Natural killer cell (primary cell): Measurements from ENCODE around the gene SMIM26. TPM values are rescaled to one million over a fixed set of nuclear protein-coding genes. Genes with fewer than 3 reads are reported as not detected.

Source experiments
- ATAC-seq, 3 donors: fragments of 150-1000 bp in 2 of 3; fragments of 200-7000 bp in 1 of 3; cut with Tn5 transposase; 1 replicate in 1 of 3; 2 replicates in 2 of 3; pipeline ENCODE4 v1.10.0; 2021; ENCODE audit warnings: mild to moderate bottlenecking in 2 of 3, moderate library complexity in 2 of 3
- DNase-seq, 2 donors: peaks; one replicate each; pipeline versions ENCODE4 v3.0.0 to v3.0.0-alpha.2; 2013 to 2021; ENCODE audit warnings: mixed read lengths in 1 of 2
- H3K27ac ChIP-seq: one replicate; pipeline ENCODE4 v1.5.1; 2013; ENCODE audit warnings: mild to moderate bottlenecking, low read length
- H3K27me3 ChIP-seq: one replicate; pipeline ENCODE4 v1.6.1; 2013; ENCODE audit warnings: low read length; ENCODE audit not compliant: control insufficient read depth, insufficient read depth
- H3K36me3 ChIP-seq: one replicate; pipeline ENCODE4 v1.6.1; 2013; ENCODE audit warnings: low read length; ENCODE audit not compliant: control insufficient read depth, insufficient read depth
- H3K4me1 ChIP-seq: one replicate; pipeline ENCODE4 v1.6.1; 2013; ENCODE audit warnings: low read length; ENCODE audit not compliant: control insufficient read depth, insufficient read depth
- H3K4me3 ChIP-seq: one replicate; pipeline ENCODE4 v1.5.1; 2013; ENCODE audit warnings: low read length
- H3K9me3 ChIP-seq: one replicate; pipeline ENCODE4 v1.6.1; 2013; ENCODE audit warnings: low read length; ENCODE audit not compliant: control insufficient read depth, insufficient read depth
- H3K27ac Mint-ChIP-seq, 2 donors: one replicate each; pipeline ENCODE4 v1.8.0; 2022; ENCODE audit warnings: mild to moderate bottlenecking in 2 of 2, mixed read lengths in 2 of 2, moderate library complexity in 1 of 2
- H3K27me3 Mint-ChIP-seq, 2 donors: one replicate each; pipeline ENCODE4 v1.8.0; 2022; ENCODE audit warnings: low read depth in 2 of 2, mixed read lengths in 2 of 2
- H3K36me3 Mint-ChIP-seq: one replicate; pipeline ENCODE4 v1.8.0; 2022; ENCODE audit warnings: mixed read lengths
- H3K4me1 Mint-ChIP-seq, 2 donors: one replicate each; pipeline ENCODE4 v1.8.0; 2022; ENCODE audit warnings: mixed read lengths in 2 of 2
- H3K4me3 Mint-ChIP-seq: one replicate; pipeline ENCODE4 v1.8.0; 2022; ENCODE audit warnings: mild to moderate bottlenecking, moderate library complexity, mixed read lengths
- H3K9me3 Mint-ChIP-seq, 2 donors: one replicate each; pipeline ENCODE4 v1.8.0; 2022; ENCODE audit warnings: mixed read lengths in 2 of 2
- CTCF ChIP-seq: fragments of 200-600 bp; IDR thresholded peaks from one replicate; pipeline ENCODE4 v1.8.0; 2022; ENCODE audit warnings: antibody characterized with exemption
- WGBS: methylation state at CpG from one replicate; pipeline ENCODE4 v1.1.7; 2013; ENCODE audit warnings: missing lambda C conversion rate; ENCODE audit not compliant: insufficient coverage; 5-methylcytosine and 5-hydroxymethylcytosine counted together
- intact Hi-C: fragments of 100-400 bp; cut with micrococcal nuclease; formaldehyde crosslinking; loops from one replicate; pipeline ENCODE4 v1.14.2; 2022
- total RNA-seq, 4 donors: library from RNA; stranded (reverse); fragments of 120-200 nt in 1 of 4; gene quantifications; one replicate each; pipeline versions ENCODE4 v1.2.3 to v1.2.4, GENCODE V29; 2013 to 2022

Gene SMIM26
- total RNA-seq, 3 donors from 2014 or later (not counting 1 experiment from before 2014, with no cell fraction given): 38.6 to 48.8 (median 40.5) TPM

GRCh38 chr20:18614244-18614643 is 47.0 kb downstream of the SMIM26 start:
- no peaks in the 10 kb centered on the region for H3K4me1 ChIP-seq
- WGBS: 97% methylated on average over 5 of the region's 5 CpGs
- Mint-ChIP-seq H3K4me3 (no peak overlapping the region), H3K9me3 (no peaks in the 10 kb centered on the region), H3K27ac (no peak overlapping the region), H3K36me3 (no peaks in the 10 kb centered on the region), H3K4me1 (peaks cover 0 to 5% of the 10 kb centered on the region in 2 donors), H3K27me3 (no peaks in the 10 kb centered on the region)
- H3K9me3 ChIP-seq: no peaks in the 10 kb centered on the region
- ATAC-seq (no peak), DNase-seq (no peak)
- no peak overlapping the region for H3K27ac ChIP-seq
- no peak overlapping the region for H3K4me3 ChIP-seq
- no peaks in the 10 kb centered on the region for H3K27me3 ChIP-seq
- H3K36me3 ChIP-seq: peaks cover 4% of the 10 kb centered on the region
- intact Hi-C loops: no loop called here
- TF ChIP-seq CTCF: no peak

- DNase-seq (no peak), ATAC-seq (no peak)
- H3K4me3 ChIP-seq: no peak overlapping the region
- no peaks in the 10 kb centered on the region for H3K36me3 Mint-ChIP-seq
- no peaks in the 10 kb centered on the region for H3K9me3 Mint-ChIP-seq
- intact Hi-C loops: no loop called here
- peaks cover 4% of the 10 kb centered on the region for H3K36me3 ChIP-seq
- H3K4me3 Mint-ChIP-seq: no peak overlapping the region
- no peaks in the 10 kb centered on the region for H3K9me3 ChIP-seq
- no peaks in the 10 kb centered on the region for H3K27me3 Mint-ChIP-seq
- peak overlapping the region in 1 of 2 donors; percentile 21 for H3K27ac Mint-ChIP-seq
- no peak overlapping the region for H3K27ac ChIP-seq
- TF ChIP-seq CTCF: no peak
- peaks cover 0 to 5% of the 10 kb centered on the region in 2 donors for H3K4me1 Mint-ChIP-seq
- 82% methylated on average over 5 of the region's 5 CpGs for WGBS
- no peaks in the 10 kb centered on the region for H3K27me3 ChIP-seq
- no peaks in the 10 kb centered on the region for H3K4me1 ChIP-seq
These were observed 47.9 kb downstream of the SMIM26 start for GRCh38 chr20:18615020-18615650.

Other genes starting within 250 kb of the SMIM26 start
- gene DZANK1, start 100.4 kb upstream of the SMIM26 start, total RNA-seq: 1 to 10 TPM; 2.7 to 5.7 (median 3.7) TPM
- 10 to 100 TPM in 1 of 3 donors, 1 to 10 TPM in 2; 8.5 to 10.6 (median 8.8) TPM for gene POLR3F, start 100.0 kb upstream of the SMIM26 start, total RNA-seq
- 1 to 10 TPM; 4.6 to 9.2 (median 7.9) TPM for gene RBBP9, start 70.2 kb upstream of the SMIM26 start, total RNA-seq
- gene SEC23B, start 59.5 kb upstream of the SMIM26 start, total RNA-seq: 10 to 100 TPM; 58.2 to 68.8 (median 63.9) TPM
- 10 to 100 TPM; 23.4 to 28.4 (median 24.1) TPM for gene DTD1, start 20.6 kb downstream of the SMIM26 start, total RNA-seq
- gene SCP2D1, start 246.4 kb downstream of the SMIM26 start, total RNA-seq: not detected